GM12878 (cell line): ENCODE measurements around the gene HLX. TPM values are rescaled to one million over a fixed set of nuclear protein-coding genes. Genes with fewer than 3 reads are reported as not detected.

Experiments
- ASH2L ChIP-seq: fragments of 300-600, 200-600 bp; sonication (generic); IDR thresholded peaks from 2 replicates; pipeline ENCODE4 v1.6.1; 2017; ENCODE audit warnings: low read depth, mild to moderate bottlenecking, borderline replicate concordance
- CHD2 ChIP-seq: IDR thresholded peaks from 2 replicates; pipeline ENCODE4 v1.6.1; 2011; ENCODE audit warnings: low read depth, low read length, improper control_type of control experiment, borderline replicate concordance
- NR2F1 ChIP-seq: fragments of 450-650 bp; conservative IDR thresholded peaks from 2 replicates; pipeline ENCODE4 v1.6.1; 2017; ENCODE audit warnings: mild to moderate bottlenecking
- RELB ChIP-seq: fragments of 450-650 bp; IDR thresholded peaks from 2 replicates; pipeline ENCODE4 v1.6.1; 2017; ENCODE audit warnings: low read depth, mild to moderate bottlenecking, moderate library complexity
- TCF3 ChIP-seq: IDR thresholded peaks from 2 replicates; pipeline ENCODE4 v1.6.1; 2012; ENCODE audit warnings: low read depth, mild to moderate bottlenecking, low read length, borderline replicate concordance; ENCODE audit not compliant: insufficient read depth
- ZBTB11 ChIP-seq: fragments of 450-650 bp; formaldehyde crosslinking; IDR thresholded peaks from 2 replicates; pipeline ENCODE4 v1.5.0; 2022; ENCODE audit warnings: mild to moderate bottlenecking, missing genetic modification characterization
- ZNF207 ChIP-seq: fragments of 450-650 bp; IDR thresholded peaks from 2 replicates; pipeline ENCODE4 v1.6.1; 2014; ENCODE audit warnings: antibody characterized with exemption, mild to moderate bottlenecking, borderline replicate concordance
- polyA plus RNA-seq, 11 experiments: library from polyadenylated mRNA; depleted of rRNA in 4 of 11; unstranded in 6 of 11; stranded (reverse) in 5 of 11; fragments of >200 nt; fragmentation: Nextera tagmentation in 4 of 11; fragmentation: Illumina TruSeq in 1 of 11; extraction: Ambion mirVana in 4 of 11; extraction: Trizol in 1 of 11; gene quantifications; 1 replicate in 1 of 11; 2 replicates in 10 of 11; pipeline versions ENCODE4 v1.2.1 to v1.2.3, GENCODE V29; 2011 to 2016; ENCODE audit warnings: inconsistent platforms in 2 of 11, missing spikeins in 2 of 11, low read depth in 1 of 11
- total RNA-seq, 4 experiments: library from RNA; depleted of rRNA in 3 of 4; stranded (reverse); fragments of >200 nt in 3 of 4; fragmentation: Illumina TruSeq in 1 of 4; extraction: Trizol in 1 of 4; gene quantifications; 2 replicates each; pipeline versions ENCODE4 v1.2.1 to v1.2.3, GENCODE V29; 2013 to 2021
- TF ChIP-seq, protein P1 (sequence below): fragments of 450-650 bp; IDR thresholded peaks from 2 replicates; pipeline ENCODE4 v1.6.1; 2014; ENCODE audit warnings: mild to moderate bottlenecking
- TF ChIP-seq, protein P2 (sequence below): fragments of 450-650 bp; IDR thresholded peaks from 2 replicates; pipeline ENCODE4 v1.6.1; 2017; ENCODE audit warnings: mild to moderate bottlenecking, low read depth, inconsistent platforms; ENCODE audit not compliant: poor library complexity, severe bottlenecking

The HLX gene
- total and polyA plus RNA-seq, 10 of the 15 experiments (the other 5 are each of a cell fraction or from before 2014, with no cell fraction given): 0.11 to 2.3 (median 1.1) TPM

DNA sequence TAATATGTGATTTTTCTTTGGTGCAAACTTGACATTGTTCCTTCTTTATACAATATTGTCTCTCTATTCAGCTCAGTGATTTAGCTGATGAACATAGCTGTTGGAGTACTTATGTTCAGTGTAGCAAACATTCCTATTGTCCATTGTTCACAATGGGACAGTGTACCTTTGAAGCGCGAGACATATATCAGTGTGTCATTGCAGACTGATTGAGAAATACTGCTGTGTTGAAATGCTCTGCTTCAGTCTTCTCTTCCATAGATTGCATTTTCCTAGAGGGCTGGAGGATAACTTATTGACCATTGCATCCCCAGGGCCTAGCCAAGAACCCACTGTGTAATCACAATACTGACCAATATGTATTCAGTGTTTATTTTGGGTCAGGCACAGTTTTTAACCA lies 46.5 kb downstream of the HLX start (continued):
- TF ChIP-seq ZBTB11 (CRISPR knock-in tag) (no peak), ZNF207 (no peak), TCF3 (no peak), ASH2L (no peak), NR2F1 (no peak), CHD2 (no peak), RELB (no peak)
- TF ChIP-seq, protein P1, sequence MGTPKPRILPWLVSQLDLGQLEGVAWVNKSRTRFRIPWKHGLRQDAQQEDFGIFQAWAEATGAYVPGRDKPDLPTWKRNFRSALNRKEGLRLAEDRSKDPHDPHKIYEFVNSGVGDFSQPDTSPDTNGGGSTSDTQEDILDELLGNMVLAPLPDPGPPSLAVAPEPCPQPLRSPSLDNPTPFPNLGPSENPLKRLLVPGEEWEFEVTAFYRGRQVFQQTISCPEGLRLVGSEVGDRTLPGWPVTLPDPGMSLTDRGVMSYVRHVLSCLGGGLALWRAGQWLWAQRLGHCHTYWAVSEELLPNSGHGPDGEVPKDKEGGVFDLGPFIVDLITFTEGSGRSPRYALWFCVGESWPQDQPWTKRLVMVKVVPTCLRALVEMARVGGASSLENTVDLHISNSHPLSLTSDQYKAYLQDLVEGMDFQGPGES: no peak
- TF ChIP-seq, protein P2, sequence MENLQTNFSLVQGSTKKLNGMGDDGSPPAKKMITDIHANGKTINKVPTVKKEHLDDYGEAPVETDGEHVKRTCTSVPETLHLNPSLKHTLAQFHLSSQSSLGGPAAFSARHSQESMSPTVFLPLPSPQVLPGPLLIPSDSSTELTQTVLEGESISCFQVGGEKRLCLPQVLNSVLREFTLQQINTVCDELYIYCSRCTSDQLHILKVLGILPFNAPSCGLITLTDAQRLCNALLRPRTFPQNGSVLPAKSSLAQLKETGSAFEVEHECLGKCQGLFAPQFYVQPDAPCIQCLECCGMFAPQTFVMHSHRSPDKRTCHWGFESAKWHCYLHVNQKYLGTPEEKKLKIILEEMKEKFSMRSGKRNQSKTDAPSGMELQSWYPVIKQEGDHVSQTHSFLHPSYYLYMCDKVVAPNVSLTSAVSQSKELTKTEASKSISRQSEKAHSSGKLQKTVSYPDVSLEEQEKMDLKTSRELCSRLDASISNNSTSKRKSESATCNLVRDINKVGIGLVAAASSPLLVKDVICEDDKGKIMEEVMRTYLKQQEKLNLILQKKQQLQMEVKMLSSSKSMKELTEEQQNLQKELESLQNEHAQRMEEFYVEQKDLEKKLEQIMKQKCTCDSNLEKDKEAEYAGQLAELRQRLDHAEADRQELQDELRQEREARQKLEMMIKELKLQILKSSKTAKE: no peak
